HL-60 (cell line): ENCODE results near the gene NUBP2.

Experiments
- DNase-seq, 2 experiments: peaks; one replicate each; pipeline ENCODE4 v3.0.0-alpha.2; 2010 to 2020; ENCODE audit warnings: low read depth in 1 of 2, low spot score in 1 of 2
- H3K27ac ChIP-seq: fragments of 250-450 bp; sonication (Bioruptor Pico); replicated peaks from 2 replicates; pipeline ENCODE4 v1.5.1; 2020; ENCODE audit warnings: mild to moderate bottlenecking, moderate library complexity
- H3K27me3 ChIP-seq: fragments of 250-450 bp; sonication (Bioruptor Pico); 2 replicates; pipeline ENCODE4 v1.5.1; 2021; ENCODE audit warnings: mild to moderate bottlenecking, moderate library complexity; ENCODE audit not compliant: insufficient read depth, poor library complexity, severe bottlenecking
- H3K4me3 ChIP-seq: replicated peaks from 2 replicates; pipeline ENCODE4 v1.5.1; 2011; ENCODE audit warnings: mild to moderate bottlenecking, control low read depth, low read length; ENCODE audit not compliant: insufficient read depth
- GABPA ChIP-seq: IDR thresholded peaks from 2 replicates; pipeline ENCODE4 v1.6.1; 2012; ENCODE audit warnings: low read depth
- POLR2AphosphoS5 ChIP-seq: IDR thresholded peaks from 2 replicates; pipeline ENCODE4 v1.6.1; 2012; ENCODE audit warnings: low read depth
- SPI1 ChIP-seq: IDR thresholded peaks from 2 replicates; pipeline ENCODE4 v1.6.1; 2012; ENCODE audit warnings: low read depth, mild to moderate bottlenecking, borderline replicate concordance
- TF ChIP-seq, protein P1 (sequence below): IDR thresholded peaks from one replicate; pipeline ENCODE4 v1.5.1; 2011; ENCODE audit warnings: low read length, control low read depth, inconsistent platforms; ENCODE audit not compliant: insufficient read depth
- TF ChIP-seq, protein P2 (sequence below): IDR thresholded peaks from 2 replicates; pipeline ENCODE4 v1.6.1; 2012; ENCODE audit warnings: low read depth; ENCODE audit not compliant: insufficient replicate concordance

NUBP2 gene

DNA sequence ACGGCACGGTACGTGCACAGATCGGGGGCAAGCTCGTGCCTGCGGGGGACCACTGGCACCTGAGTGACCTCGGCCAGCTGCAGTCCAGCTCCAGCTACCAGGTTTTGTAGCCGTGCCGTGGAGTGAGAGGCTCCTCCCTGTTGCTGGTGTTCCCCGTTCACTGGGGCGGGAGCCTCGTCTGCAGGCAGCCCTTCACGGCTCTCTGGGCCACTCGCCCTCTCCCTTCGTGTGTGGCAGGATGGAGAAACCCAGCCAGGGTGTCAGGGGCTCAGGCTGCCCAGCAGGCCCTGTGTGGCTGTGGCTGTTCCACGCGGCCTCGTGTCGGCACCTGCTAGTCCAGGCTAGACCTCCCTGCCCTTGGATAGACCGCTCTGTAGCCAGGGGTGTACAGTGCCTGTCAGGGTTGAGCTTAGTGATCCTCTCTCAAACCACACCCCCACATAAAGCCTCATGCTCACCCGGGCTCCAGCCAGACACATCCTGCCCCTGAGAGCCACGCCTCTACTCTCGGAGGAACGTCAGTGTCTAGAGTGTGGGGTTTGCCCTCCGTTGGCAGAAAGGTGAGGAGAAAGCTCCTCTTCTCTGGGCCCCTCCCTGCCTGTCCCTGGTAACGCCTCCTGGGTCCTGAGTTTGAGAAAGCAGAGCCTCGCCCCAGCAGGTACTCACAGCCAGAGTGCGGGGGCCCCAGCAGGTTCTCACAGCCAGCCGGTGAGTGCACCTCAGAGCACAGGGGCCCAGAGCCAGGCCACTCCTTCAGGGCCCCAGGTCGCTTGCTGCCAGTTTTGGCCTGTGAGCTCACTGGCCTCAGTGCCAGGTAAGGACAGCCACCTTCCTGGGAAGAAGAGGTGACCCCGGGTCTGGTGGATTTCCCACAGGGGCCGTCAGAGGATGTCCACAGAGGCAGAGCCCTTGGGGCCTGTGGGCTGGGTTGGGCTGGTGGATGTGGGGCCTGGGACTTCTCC, 39.1 kb upstream of the NUBP2 start:
- no peaks in the 10 kb centered on the region for H3K27me3 ChIP-seq
- no peak overlapping the region for H3K27ac ChIP-seq
- no peak for DNase-seq
- no peak for TF ChIP-seq POLR2AphosphoS5
- no peak for TF ChIP-seq SPI1
- no peak for TF ChIP-seq GABPA
- TF ChIP-seq, protein P1, sequence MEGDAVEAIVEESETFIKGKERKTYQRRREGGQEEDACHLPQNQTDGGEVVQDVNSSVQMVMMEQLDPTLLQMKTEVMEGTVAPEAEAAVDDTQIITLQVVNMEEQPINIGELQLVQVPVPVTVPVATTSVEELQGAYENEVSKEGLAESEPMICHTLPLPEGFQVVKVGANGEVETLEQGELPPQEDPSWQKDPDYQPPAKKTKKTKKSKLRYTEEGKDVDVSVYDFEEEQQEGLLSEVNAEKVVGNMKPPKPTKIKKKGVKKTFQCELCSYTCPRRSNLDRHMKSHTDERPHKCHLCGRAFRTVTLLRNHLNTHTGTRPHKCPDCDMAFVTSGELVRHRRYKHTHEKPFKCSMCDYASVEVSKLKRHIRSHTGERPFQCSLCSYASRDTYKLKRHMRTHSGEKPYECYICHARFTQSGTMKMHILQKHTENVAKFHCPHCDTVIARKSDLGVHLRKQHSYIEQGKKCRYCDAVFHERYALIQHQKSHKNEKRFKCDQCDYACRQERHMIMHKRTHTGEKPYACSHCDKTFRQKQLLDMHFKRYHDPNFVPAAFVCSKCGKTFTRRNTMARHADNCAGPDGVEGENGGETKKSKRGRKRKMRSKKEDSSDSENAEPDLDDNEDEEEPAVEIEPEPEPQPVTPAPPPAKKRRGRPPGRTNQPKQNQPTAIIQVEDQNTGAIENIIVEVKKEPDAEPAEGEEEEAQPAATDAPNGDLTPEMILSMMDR: no peak
- TF ChIP-seq, protein P2, sequence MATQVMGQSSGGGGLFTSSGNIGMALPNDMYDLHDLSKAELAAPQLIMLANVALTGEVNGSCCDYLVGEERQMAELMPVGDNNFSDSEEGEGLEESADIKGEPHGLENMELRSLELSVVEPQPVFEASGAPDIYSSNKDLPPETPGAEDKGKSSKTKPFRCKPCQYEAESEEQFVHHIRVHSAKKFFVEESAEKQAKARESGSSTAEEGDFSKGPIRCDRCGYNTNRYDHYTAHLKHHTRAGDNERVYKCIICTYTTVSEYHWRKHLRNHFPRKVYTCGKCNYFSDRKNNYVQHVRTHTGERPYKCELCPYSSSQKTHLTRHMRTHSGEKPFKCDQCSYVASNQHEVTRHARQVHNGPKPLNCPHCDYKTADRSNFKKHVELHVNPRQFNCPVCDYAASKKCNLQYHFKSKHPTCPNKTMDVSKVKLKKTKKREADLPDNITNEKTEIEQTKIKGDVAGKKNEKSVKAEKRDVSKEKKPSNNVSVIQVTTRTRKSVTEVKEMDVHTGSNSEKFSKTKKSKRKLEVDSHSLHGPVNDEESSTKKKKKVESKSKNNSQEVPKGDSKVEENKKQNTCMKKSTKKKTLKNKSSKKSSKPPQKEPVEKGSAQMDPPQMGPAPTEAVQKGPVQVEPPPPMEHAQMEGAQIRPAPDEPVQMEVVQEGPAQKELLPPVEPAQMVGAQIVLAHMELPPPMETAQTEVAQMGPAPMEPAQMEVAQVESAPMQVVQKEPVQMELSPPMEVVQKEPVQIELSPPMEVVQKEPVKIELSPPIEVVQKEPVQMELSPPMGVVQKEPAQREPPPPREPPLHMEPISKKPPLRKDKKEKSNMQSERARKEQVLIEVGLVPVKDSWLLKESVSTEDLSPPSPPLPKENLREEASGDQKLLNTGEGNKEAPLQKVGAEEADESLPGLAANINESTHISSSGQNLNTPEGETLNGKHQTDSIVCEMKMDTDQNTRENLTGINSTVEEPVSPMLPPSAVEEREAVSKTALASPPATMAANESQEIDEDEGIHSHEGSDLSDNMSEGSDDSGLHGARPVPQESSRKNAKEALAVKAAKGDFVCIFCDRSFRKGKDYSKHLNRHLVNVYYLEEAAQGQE: no peak
- no peak overlapping the region for H3K4me3 ChIP-seq

DNA sequence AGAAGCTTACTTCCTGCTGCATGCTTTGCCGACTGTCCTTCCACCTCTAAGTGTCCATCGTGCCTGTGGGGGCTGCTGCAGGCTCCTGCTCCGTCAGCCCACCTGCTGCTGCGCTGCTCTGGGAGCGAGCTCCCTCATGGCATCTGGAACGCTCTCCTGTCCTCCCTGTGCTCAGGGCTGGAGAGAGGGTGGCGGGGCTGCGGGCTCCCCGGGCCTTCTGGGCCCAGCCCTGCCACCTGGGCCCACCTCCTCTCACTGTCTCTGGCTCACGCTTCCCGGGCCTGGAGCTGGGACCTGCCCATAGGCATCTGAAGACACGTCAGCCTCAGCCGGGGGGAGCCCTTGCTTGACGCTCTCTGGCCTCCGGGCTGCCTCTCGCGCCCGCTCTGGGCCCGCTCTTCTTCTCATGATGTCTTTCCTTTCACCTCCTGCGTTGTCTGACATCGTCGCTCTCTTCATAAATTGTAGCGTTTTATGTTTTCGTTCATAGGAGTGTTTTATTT, 38.4 kb upstream of the NUBP2 start:
- no peak overlapping the region for H3K27ac ChIP-seq
- DNase-seq: no peak
- TF ChIP-seq POLR2AphosphoS5: no peak
- TF ChIP-seq SPI1: no peak
- TF ChIP-seq GABPA: no peak
- TF ChIP-seq, protein P1: no peak
- TF ChIP-seq, protein P2: no peak
- no peak overlapping the region for H3K4me3 ChIP-seq
- no peaks in the 10 kb centered on the region for H3K27me3 ChIP-seq

DNA sequence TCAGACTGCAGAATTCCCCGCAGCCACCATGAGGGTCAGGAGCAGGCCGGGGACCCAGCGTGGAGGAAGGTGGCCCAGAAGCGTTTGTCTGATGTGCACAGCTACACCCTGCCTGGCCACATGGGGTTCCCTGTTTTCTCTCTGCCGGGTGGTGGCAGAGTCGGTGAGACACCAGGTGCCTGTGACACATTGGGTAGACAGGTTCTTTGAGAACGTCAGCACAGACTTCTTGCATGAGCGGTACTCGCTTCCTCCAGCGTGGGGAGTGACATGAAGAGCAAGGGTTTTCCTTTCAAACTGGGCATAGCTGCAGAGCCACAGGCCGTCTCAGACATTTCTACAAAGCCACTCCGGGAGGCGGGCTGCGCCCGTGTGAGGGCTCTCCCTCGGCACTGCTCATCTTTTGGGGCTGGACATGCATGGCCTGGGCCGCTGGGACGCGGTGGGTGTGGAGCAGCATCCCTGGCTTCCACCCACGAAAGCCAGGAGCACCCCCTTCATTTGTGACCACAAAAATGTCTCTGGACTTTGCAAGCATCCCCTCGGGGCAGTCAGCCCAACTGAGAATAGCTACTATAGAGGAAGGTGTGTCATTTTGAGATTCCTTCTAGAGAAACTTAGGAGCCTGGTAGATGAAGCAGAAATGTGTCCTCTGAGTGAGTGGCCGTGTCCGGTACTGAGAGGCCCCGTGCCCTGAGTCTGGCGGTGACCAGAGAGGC, 37.4 kb upstream of the NUBP2 start:
- H3K4me3 ChIP-seq: no peak overlapping the region
- H3K27ac ChIP-seq: no peak overlapping the region
- no peak for DNase-seq
- no peaks in the 10 kb centered on the region for H3K27me3 ChIP-seq
- no peak for TF ChIP-seq GABPA
- TF ChIP-seq, protein P2: no peak
- TF ChIP-seq SPI1: no peak
- TF ChIP-seq, protein P1: no peak
